HEK293T (cell line): ENCODE results near the gene TMCC2.

ENCODE experiments used
- CTBP1 ChIP-seq: fragments of 450-650 bp; IDR thresholded peaks from 2 replicates; pipeline ENCODE4 v1.6.1; 2016; ENCODE audit warnings: borderline replicate concordance
- FOXM1 ChIP-seq: fragments of 450-650 bp; IDR thresholded peaks from 2 replicates; pipeline ENCODE4 v1.6.1; 2017; ENCODE audit warnings: mild to moderate bottlenecking, borderline replicate concordance
- HDGF ChIP-seq: fragments of 450-650 bp; IDR thresholded peaks from 2 replicates; pipeline ENCODE4 v1.6.1; 2017; ENCODE audit warnings: antibody characterized with exemption, borderline replicate concordance
- L3MBTL2 ChIP-seq: fragments of 450-650 bp; conservative IDR thresholded peaks from 2 replicates; pipeline ENCODE4 v1.6.1; 2016; ENCODE audit warnings: mild to moderate bottlenecking
- LEF1 ChIP-seq: fragments of 450-650 bp; IDR thresholded peaks from 2 replicates; pipeline ENCODE4 v1.6.1; 2017; ENCODE audit warnings: mild to moderate bottlenecking, borderline replicate concordance
- SP1 ChIP-seq: fragments of 450-650 bp; IDR thresholded peaks from 2 replicates; pipeline ENCODE4 v1.6.1; 2017
- SUZ12 ChIP-seq: fragments of 450-650 bp; IDR thresholded peaks from 2 replicates; pipeline ENCODE4 v1.6.1; 2016; ENCODE audit warnings: mild to moderate bottlenecking
- ZNF384 ChIP-seq: fragments of 450-650 bp; IDR thresholded peaks from 2 replicates; pipeline ENCODE4 v1.6.1; 2016

DNA sequence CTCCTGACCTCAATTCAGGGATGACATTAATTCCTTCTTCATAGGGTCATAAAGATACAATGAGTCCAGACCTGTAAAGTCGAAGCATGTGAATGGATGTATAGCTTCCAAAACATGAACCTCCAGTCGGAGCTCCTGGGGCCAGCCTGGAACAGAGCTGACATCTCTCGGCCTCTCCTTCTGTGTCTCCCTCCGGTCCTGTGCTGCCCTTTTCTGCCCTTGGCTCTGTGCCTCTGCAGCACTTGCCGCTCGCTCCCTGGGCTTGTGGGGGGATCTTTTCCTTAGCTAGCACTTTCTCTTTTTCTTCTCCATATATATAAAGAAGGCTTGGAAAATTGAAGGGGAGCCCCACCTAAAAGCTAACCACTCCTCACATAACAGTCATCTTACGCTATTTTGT is 42.5 kb downstream of the TMCC2 start:
- TF ChIP-seq SUZ12, result no peak
- no peak for TF ChIP-seq L3MBTL2
- TF ChIP-seq SP1, result no peak
- TF ChIP-seq FOXM1, result no peak
- no peak for TF ChIP-seq LEF1
- no peak for TF ChIP-seq ZNF384
- no peak for TF ChIP-seq HDGF
- no peak for TF ChIP-seq CTBP1
